ENCODE measurements around the gene TSC22D4.

- TF ChIP-seq, protein P1, sequence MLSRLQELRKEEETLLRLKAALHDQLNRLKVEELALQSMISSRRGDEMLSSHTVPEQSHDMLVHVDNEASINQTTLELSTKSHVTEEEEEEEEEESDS (CRISPR knock-in tag; IDR thresholded peaks at IDR 0.05), result no peak
- no peak; a peak in 1 of 4 replicates for TF ChIP-seq MAZ (CRISPR knock-in tag; conservative IDR thresholded peaks at IDR 0.05 in 1 of 2, IDR thresholded peaks at IDR 0.05 in 1 of 2)
- no peak for TF ChIP-seq EP300 (IDR thresholded peaks at IDR 0.05; ENCODE audit: low read length)
- TF ChIP-seq, protein P2, sequence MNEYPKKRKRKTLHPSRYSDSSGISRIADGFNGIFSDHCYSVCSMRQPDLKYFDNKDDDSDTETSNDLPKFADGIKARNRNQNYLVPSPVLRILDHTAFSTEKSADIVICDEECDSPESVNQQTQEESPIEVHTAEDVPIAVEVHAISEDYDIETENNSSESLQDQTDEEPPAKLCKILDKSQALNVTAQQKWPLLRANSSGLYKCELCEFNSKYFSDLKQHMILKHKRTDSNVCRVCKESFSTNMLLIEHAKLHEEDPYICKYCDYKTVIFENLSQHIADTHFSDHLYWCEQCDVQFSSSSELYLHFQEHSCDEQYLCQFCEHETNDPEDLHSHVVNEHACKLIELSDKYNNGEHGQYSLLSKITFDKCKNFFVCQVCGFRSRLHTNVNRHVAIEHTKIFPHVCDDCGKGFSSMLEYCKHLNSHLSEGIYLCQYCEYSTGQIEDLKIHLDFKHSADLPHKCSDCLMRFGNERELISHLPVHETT (CRISPR knock-in tag; conservative IDR thresholded peaks at IDR 0.05 in 1 of 2, IDR thresholded peaks at IDR 0.05 in 1 of 2), result no peak
- TF ChIP-seq TARDBP (IDR thresholded peaks at IDR 0.05), result no peak
These were observed 46.3 kb downstream of the TSC22D4 start for GRCh38 chr7:100432621-100433275.

Data from K562 (cell line).